Measurements from ENCODE around the gene SNX6.
"Not testable (repeated sequence)": the region's sequence is repeated elsewhere in the genome, so short reads cannot be mapped to it uniquely, and the experiment has no call there.

Gene SNX6

GRCh38 chr14:34520304-34520970 lies 109.5 kb downstream of the SNX6 start:
- DNase-seq, result not testable (repeated sequence)

Data from NCI-H69 (cell line).